HUDEP-2 (cell line): ENCODE data around the gene MDFI.

Experiments used
- DNase-seq, 76 experiments: peaks; one replicate each; lab custom pipeline; 2025; ENCODE audit not compliant: unreplicated experiment in 76 of 76; lab: John Stamatoyannopoulos, UW

Gene MDFI, protein sequence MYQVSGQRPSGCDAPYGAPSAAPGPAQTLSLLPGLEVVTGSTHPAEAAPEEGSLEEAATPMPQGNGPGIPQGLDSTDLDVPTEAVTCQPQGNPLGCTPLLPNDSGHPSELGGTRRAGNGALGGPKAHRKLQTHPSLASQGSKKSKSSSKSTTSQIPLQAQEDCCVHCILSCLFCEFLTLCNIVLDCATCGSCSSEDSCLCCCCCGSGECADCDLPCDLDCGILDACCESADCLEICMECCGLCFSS

GRCh38 chr6:41638002-41638934 lies at the start of gene MDFI:
Gene MDFI, plus strand, starts transcription at chr6:41638468. Its CDS starts 282 bp downstream, at chr6:41638750.
- no peak for DNase-seq

- DNase-seq, result no peak
Observed at GRCh38 chr6:41589223-41589622, 49.0 kb upstream of the MDFI start.

GRCh38 chr6:41589636-41590622 lies 48.3 kb upstream of the MDFI start:
- no peak for DNase-seq

GRCh38 chr6:41591122-41591521 lies 47.1 kb upstream of the MDFI start:
- no peak for DNase-seq

DNA sequence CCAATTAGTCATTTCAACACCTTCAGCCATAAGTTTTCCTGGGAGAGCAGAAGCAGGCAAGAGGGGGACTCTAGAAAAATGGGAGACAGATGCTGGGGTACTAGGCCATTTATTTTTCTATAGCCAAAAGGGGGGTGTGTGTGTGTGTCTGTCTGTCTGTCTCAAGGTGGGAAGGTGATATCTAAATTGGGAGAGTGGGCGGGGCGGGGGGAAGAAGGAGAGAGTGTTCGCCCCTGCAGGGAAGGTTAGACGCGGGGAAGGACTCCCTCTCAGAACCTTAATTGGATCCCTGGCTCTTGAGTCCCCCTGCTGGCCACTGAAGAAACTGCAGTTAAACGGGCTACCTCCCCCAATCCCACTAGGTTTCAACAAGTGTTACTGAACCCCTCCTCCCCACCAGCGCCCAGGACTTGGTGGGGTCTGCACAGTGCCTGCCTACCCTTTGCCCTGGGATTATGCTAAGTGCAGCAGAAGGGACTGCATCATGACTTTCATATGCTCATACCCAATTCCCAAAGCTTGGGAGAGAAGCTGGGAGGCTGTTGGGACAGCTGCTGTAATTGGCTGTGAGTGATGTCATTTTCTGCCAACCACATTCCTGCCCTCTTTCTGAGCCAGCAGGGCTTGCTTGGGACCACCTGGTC lies 46.3 kb upstream of the MDFI start:
- DNase-seq, result peak in 59 of 76 experiments; percentile 3 to 83 (median 52)

- DNase-seq, result no peak
Observed at GRCh38 chr6:41593406-41593805, 44.9 kb upstream of the MDFI start.

DNA sequence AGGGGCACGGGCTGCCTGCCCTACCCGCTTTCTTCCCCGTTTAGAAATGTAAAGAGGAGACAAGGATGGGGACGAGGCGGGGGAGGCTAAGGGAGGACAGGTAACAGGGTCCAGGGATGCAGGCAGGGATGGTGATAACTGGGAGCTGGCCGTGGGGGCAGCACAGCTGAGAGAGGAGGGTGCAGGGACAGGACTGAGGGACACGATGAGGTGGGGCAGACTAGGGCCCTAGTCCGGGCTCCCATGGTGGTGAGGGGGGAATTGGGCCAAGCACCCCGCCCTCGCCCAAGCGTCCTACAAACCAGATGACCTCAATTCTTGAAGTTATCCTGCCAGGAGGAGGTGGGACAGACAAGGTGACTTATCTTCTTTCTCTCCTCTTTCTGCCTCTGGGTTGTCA lies 44.4 kb upstream of the MDFI start:
- no peak for DNase-seq

- no peak for DNase-seq
Observed at GRCh38 chr6:41594326-41594725, 43.9 kb upstream of the MDFI start.

- no peak for DNase-seq
Observed at GRCh38 chr6:41594766-41595165, 43.5 kb upstream of the MDFI start.

- DNase-seq, result no peak
Observed at GRCh38 chr6:41595166-41595565, 43.1 kb upstream of the MDFI start.

DNA sequence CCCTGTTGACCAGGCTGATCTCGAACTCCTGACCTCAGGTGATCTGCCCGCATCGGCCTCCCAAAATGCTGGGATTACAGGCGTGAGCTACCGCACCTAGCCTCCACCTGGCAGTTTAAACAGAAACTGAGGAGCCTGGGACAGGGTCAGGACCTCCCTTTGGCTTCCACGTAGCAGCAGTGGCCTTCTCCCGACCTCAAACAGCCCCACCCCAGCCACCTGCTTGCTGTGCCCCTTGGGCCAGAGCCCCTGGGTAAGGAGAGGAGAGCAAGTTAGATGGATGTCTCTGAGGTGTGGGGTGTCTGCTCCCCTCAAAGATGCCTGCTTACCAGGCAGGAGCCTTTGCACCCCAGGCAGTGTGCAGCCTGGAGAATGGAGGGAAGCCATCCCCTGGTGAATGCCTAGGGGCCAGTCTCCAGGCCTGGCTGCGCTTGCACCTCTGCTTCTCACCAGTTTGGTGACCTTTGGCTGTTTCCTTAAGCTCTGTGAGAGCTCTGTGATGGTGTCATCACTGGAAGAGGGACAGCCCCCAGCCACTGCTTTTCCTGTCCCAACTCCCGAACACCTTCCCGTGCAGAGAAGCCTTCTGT lies 42.1 kb upstream of the MDFI start:
- no peak for DNase-seq

- no peak for DNase-seq
Observed at GRCh38 chr6:41596807-41597206, 41.5 kb upstream of the MDFI start.

GRCh38 chr6:41597246-41598000 lies 40.8 kb upstream of the MDFI start:
- no peak for DNase-seq

DNA sequence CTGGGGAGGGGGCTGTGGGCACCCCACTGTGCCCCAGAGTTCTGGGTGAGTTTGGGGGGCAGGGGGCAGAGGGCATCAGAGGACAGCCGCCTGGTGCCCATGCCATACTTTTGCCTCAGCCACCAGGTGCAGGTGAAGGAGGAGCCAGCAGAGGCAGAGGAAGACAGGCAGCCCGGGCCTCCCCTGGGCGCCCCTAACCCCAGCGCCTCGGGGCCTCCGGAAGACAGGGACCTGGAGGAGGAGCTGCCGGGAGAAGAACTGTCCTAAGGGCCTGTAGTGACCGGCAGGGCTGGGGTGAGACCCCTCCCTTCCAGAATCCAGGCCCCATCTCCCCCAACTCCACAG lies 39.6 kb upstream of the MDFI start:
- DNase-seq, result no peak

- DNase-seq, result no peak
Observed at GRCh38 chr6:41599015-41599851, 39.0 kb upstream of the MDFI start.

- DNase-seq, result no peak
Observed at GRCh38 chr6:41599852-41600445, 38.3 kb upstream of the MDFI start.

DNA sequence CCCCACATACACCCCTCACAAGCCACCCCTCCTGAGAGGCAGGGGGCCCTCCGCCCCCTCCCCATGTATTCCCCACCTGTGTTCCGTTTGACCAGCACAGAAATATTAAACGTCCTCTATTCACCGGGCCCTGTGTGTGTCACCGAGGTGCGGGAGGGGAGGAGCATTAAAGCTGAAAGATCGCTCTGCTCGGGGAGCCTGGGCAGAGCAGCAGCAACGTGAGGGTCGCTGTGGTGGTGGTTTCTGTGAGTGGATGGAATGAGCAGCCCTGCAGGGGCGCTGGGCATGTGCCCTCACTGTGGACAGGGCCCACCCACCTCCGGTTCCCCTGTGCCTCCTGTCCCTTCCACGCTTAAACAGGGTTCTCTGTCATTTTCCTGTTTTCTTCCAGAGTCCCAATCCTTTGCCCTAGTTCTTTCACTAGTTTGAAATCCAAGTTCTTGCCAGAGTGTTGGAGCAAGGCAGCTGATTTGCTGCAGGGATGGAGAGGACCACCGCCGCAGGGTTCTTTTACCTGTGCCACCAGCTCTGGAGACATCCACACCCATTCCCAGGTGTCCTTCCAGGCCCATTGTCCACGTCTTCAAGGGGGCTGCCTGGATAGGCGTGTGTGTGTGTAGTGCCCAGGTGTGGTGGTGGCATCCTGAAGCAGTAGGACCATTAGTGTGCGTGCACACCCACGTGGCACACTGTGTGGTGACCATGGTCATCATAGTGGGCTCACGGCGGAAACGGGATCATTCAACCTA lies 37.6 kb upstream of the MDFI start:
- no peak for DNase-seq

DNA sequence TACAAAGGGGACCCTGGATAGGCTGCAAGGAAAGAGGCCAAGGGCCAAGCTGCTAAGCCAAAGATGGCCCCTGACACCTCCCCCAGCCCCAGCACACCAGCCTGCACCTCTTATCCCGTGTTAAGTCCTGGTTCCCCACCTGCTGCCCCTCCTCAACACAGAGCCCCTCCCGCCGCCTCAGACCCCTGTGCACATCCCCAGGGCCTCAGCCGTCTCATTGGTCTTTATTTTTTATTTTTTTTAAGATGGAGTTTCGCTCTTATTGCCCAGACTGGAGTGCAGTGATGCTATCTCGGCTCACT lies 37.1 kb upstream of the MDFI start:
- DNase-seq, result no peak
